Measurements from ENCODE around the gene COA6. TPM values are rescaled to one million over a fixed set of nuclear protein-coding genes. Genes with fewer than 3 reads are reported as not detected.

Gene COA6, protein sequence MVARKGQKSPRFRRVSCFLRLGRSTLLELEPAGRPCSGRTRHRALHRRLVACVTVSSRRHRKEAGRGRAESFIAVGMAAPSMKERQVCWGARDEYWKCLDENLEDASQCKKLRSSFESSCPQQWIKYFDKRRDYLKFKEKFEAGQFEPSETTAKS
- total RNA-seq (21.2 TPM), polyA plus RNA-seq (ENCODE audit: insufficient read depth, low read depth, low replicate concordance) (76.4 TPM)
- long read RNA-seq, donor 1, transcript COA6-201 (2 exons, 1,013 nt): minor isoform, 14 of 40 reads
- long read RNA-seq, donor 1, transcript COA6-203 (3 exons, 710 nt): major isoform, 22 of 40 reads
- long read RNA-seq, donor 1, partial matches to known transcripts: 0 of 40 reads
- long read RNA-seq, donor 1, other reads (novel, unspliced or antisense): 0 of 40 reads
- long read RNA-seq, donor 2, transcript COA6-201 (2 exons, 1,013 nt): minor isoform, 11 of 50 reads
- long read RNA-seq, donor 2, transcript COA6-203 (3 exons, 710 nt): major isoform, 36 of 50 reads
- long read RNA-seq, donor 2, partial matches to known transcripts: 0 of 50 reads
- long read RNA-seq, donor 2, other reads (novel, unspliced or antisense): 0 of 50 reads
- long read RNA-seq, donor 3, transcript COA6-203 (3 exons, 710 nt): major isoform, 33 of 55 reads
- long read RNA-seq, donor 3, transcript COA6-201 (2 exons, 1,013 nt): minor isoform, 18 of 55 reads
- long read RNA-seq, donor 3, partial matches to known transcripts: 0 of 55 reads
- long read RNA-seq, donor 3, other reads (novel, unspliced or antisense): 0 of 55 reads
- long read RNA-seq, donor 4, transcript COA6-201 (2 exons, 1,013 nt): minor isoform, 13 of 41 reads
- long read RNA-seq, donor 4, transcript COA6-203 (3 exons, 710 nt): major isoform, 25 of 41 reads
- long read RNA-seq, donor 4, partial matches to known transcripts: 0 of 41 reads
- long read RNA-seq, donor 4, other reads (novel, unspliced or antisense): 0 of 41 reads
- long read RNA-seq, donor 5, partial matches to known transcripts: 0 of 4 reads
- long read RNA-seq, donor 5, other reads (novel, unspliced or antisense): 0 of 4 reads
- long read RNA-seq, donor 6, transcript COA6-203 (3 exons, 710 nt): major isoform, 54 of 104 reads
- long read RNA-seq, donor 6, transcript COA6-202 (3 exons, 641 nt): minor isoform, 12 of 104 reads
- long read RNA-seq, donor 6, transcript COA6-201 (2 exons, 1,013 nt): minor isoform, 31 of 104 reads
- long read RNA-seq, donor 6, partial matches to known transcripts: 7 of 104 reads
- long read RNA-seq, donor 6, other reads (novel, unspliced or antisense): 0 of 104 reads
- long read RNA-seq, donor 7, transcript COA6-201 (2 exons, 1,013 nt): major isoform, 7 of 14 reads
- long read RNA-seq, donor 7, partial matches to known transcripts: 0 of 14 reads
- long read RNA-seq, donor 7, other reads (novel, unspliced or antisense): 1 of 14 reads
- long read RNA-seq, donor 8, transcript COA6-201 (2 exons, 1,013 nt): minor isoform, 10 of 37 reads
- long read RNA-seq, donor 8, transcript COA6-203 (3 exons, 710 nt): major isoform, 23 of 37 reads
- long read RNA-seq, donor 8, partial matches to known transcripts: 0 of 37 reads
- long read RNA-seq, donor 8, other reads (novel, unspliced or antisense): 0 of 37 reads
- long read RNA-seq, donor 9, transcript COA6-203 (3 exons, 710 nt): major isoform, 15 of 29 reads
- long read RNA-seq, donor 9, partial matches to known transcripts: 7 of 29 reads
- long read RNA-seq, donor 9, other reads (novel, unspliced or antisense): 0 of 29 reads
- long read RNA-seq, donor 10, transcript COA6-203 (3 exons, 710 nt): major isoform, 24 of 38 reads
- long read RNA-seq, donor 10, transcript COA6-201 (2 exons, 1,013 nt): minor isoform, 10 of 38 reads
- long read RNA-seq, donor 10, partial matches to known transcripts: 0 of 38 reads
- long read RNA-seq, donor 10, other reads (novel, unspliced or antisense): 0 of 38 reads

DNA sequence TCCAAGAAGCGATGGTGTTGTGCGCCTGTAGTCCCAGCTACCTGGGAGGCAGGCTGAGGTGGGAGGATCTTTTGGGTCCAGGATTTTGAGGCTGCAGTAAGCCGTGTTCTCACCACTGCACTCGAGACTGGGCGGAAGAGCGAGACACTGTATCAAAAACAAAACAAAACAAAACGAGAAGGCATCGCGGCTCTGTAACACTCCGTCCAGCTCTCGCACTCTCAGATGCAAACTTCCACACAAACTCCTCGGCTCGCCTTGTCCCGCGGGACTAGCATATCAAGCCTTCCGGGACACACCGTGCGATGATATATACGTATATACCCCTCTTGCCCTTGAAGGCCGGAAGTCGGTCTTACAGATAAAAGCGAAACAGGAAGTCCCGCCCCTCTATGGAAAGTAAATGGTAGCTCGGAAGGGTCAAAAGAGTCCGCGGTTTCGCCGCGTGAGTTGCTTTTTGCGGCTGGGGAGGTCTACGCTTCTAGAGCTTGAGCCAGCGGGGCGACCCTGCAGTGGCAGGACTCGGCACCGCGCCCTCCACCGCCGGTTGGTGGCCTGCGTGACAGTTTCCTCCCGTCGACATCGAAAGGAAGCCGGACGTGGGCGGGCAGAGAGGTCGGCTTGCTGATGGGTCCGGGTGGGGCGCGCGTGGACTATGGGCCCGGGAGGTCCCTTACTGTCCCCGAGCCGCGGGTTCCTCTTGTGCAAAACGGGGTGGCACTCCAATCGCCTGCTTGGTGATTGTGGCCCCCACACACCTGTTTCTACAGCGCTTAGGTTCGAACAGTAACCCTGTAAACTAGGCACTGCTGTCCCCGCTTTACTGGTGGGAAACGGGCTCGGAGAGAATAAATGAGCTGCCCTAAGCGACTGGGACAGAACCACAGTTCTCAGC lies at the start of gene COA6:
Gene COA6 (plus strand): TSS at position 393 of the 895 bp plus-strand sequence. CDS start 11 bp downstream, at position 404.
- Histone ChIP-seq H3K27me3 (ENCODE audit: control insufficient read depth, insufficient read depth, low read length) (no peaks in the 10 kb centered on the region), H3K9ac (ENCODE audit: low read length in 3 of 3) (peak within 1 kb of the TSS; percentile 88 to 100 (median 98)), H3K27ac (ENCODE audit: low read depth in 2 of 2, low read length in 2 of 2) (peak within 1 kb of the TSS; percentile 94 to 97), H3K36me3 (ENCODE audit: control insufficient read depth in 2 of 3, insufficient read depth in 3 of 3, low read length in 3 of 3) (peaks cover 0 to 17% (median 9%) of the 10 kb centered on the region in 3 donors), H3K4me1 (ENCODE audit: control insufficient read depth in 2 of 3, insufficient read depth in 2 of 3, low read depth in 1 of 3, low read length in 3 of 3) (peaks cover 4 to 7% (median 5%) of the 10 kb centered on the region in 3 donors), H3K4me3 (ENCODE audit: low read length in 3 of 3) (peak within 1 kb of the TSS; percentile 98 to 100 (median 99)), H3K9me3 (ENCODE audit: control insufficient read depth in 2 of 3, insufficient read depth in 1 of 3, low read length in 3 of 3) (no peaks in the 10 kb centered on the region)
- DNase-seq: peak; percentile 95 to 98 (median 97)
- TF ChIP-seq, protein P1, sequence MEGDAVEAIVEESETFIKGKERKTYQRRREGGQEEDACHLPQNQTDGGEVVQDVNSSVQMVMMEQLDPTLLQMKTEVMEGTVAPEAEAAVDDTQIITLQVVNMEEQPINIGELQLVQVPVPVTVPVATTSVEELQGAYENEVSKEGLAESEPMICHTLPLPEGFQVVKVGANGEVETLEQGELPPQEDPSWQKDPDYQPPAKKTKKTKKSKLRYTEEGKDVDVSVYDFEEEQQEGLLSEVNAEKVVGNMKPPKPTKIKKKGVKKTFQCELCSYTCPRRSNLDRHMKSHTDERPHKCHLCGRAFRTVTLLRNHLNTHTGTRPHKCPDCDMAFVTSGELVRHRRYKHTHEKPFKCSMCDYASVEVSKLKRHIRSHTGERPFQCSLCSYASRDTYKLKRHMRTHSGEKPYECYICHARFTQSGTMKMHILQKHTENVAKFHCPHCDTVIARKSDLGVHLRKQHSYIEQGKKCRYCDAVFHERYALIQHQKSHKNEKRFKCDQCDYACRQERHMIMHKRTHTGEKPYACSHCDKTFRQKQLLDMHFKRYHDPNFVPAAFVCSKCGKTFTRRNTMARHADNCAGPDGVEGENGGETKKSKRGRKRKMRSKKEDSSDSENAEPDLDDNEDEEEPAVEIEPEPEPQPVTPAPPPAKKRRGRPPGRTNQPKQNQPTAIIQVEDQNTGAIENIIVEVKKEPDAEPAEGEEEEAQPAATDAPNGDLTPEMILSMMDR (IDR thresholded peaks at IDR 0.05; ENCODE audit: borderline replicate concordance, extremely low read depth, insufficient read depth): no peak
- no peak for FAIRE-seq
- intact Hi-C loops (cut with DNase I): no loop called here

DNA sequence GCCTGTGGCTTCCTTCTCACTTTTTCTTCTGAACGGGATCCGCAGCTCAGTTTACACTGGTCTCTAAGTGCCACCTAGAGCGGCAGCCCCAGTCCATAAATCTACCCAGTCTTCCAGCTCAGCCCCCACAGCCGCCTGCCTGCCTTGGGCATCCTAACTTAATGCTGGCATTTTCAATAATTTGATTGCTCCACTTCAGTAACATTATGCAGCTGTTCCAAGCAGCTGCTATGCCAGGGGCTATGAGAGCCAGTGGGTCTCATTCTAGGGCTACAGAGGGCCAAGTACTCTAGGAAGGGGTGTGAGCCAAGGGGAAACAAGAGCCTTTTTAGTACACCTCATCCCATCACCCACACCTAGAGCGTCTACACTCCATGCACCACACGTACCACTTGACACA lies 48.4 kb upstream of the COA6 start:
- no peaks in the 10 kb centered on the region for H3K4me1 ChIP-seq (ENCODE audit: control insufficient read depth in 2 of 3, insufficient read depth in 2 of 3, low read depth in 1 of 3, low read length in 3 of 3)
- TF ChIP-seq, protein P1 (IDR thresholded peaks at IDR 0.05; ENCODE audit: borderline replicate concordance, extremely low read depth, insufficient read depth): no peak
- no peaks in the 10 kb centered on the region for H3K36me3 ChIP-seq (ENCODE audit: control insufficient read depth in 2 of 3, insufficient read depth in 3 of 3, low read length in 3 of 3)
- no peaks in the 10 kb centered on the region for H3K27me3 ChIP-seq (ENCODE audit: control insufficient read depth, insufficient read depth, low read length)
- H3K4me3 ChIP-seq (ENCODE audit: low read length in 3 of 3): no peak overlapping the region
- no peaks in the 10 kb centered on the region for H3K9me3 ChIP-seq (ENCODE audit: control insufficient read depth in 2 of 3, insufficient read depth in 1 of 3, low read length in 3 of 3)
- DNase-seq: peak in 3 of 5 donors; percentile 42 to 53 (median 45)
- no peak overlapping the region for H3K9ac ChIP-seq (ENCODE audit: low read length in 3 of 3)
- intact Hi-C loops (cut with DNase I): no loop called here
- no peak overlapping the region for H3K27ac ChIP-seq (ENCODE audit: low read depth in 2 of 2, low read length in 2 of 2)
- no peak for FAIRE-seq
